Omental fat pad (tissue), 4 donors: Measurements from ENCODE around the gene SLIT1. TPM values are rescaled to one million over a fixed set of nuclear protein-coding genes. Genes with fewer than 3 reads are reported as not detected.

ENCODE experiments used
- ATAC-seq: fragments of 150-250 bp; one replicate; pipeline ENCODE4 v1.9.1; 2016; ENCODE audit warnings: mild to moderate bottlenecking, moderate library complexity; ENCODE audit not compliant: low FRiP score
- DNase-seq: peaks from one replicate; pipeline ENCODE4 v3.0.0-alpha.2; 2019; ENCODE audit warnings: low spot score
- CTCF ChIP-seq, 3 donors: fragments of 450-650 bp; IDR thresholded peaks; one replicate each; pipeline ENCODE4 v1.5.1; 2016 to 2017; ENCODE audit warnings: antibody characterized with exemption in 3 of 3, mild to moderate bottlenecking in 3 of 3, moderate library complexity in 2 of 3
- total RNA-seq, 4 donors: library from RNA; depleted of rRNA; stranded (reverse); fragments of >200 nt; gene quantifications; one replicate each; pipeline ENCODE4 v1.1.0, GENCODE V29; 2016

The SLIT1 gene
- total RNA-seq, 4 donors from 2014 or later = 0.12 to 1.1 (median 0.28) TPM

- no peak for TF ChIP-seq CTCF (IDR thresholded peaks at IDR 0.05)
- ATAC-seq (no peak), DNase-seq (no peak)
Measured at GRCh38 chr10:96984541-96985131, 201.1 kb downstream of the SLIT1 start.

- ATAC-seq (no peak), DNase-seq (no peak)
- TF ChIP-seq CTCF (IDR thresholded peaks at IDR 0.05) = no peak
Measured at GRCh38 chr10:96982149-96982930, 203.4 kb downstream of the SLIT1 start.

- no peak for TF ChIP-seq CTCF (IDR thresholded peaks at IDR 0.05)
- ATAC-seq (no peak), DNase-seq (no peak)
Measured at GRCh38 chr10:96978621-96979154, 207.1 kb downstream of the SLIT1 start.

GRCh38 chr10:96975136-96975535, 210.6 kb downstream of the SLIT1 start:
- ATAC-seq = no peak
- no peak for DNase-seq
- TF ChIP-seq CTCF (IDR thresholded peaks at IDR 0.05) = no peak

GRCh38 chr10:96973809-96974747, 211.7 kb downstream of the SLIT1 start:
- DNase-seq (no peak), ATAC-seq (no peak)
- no peak for TF ChIP-seq CTCF (IDR thresholded peaks at IDR 0.05)

GRCh38 chr10:96972264-96972663, 213.5 kb downstream of the SLIT1 start:
- no peak for DNase-seq
- TF ChIP-seq CTCF (IDR thresholded peaks at IDR 0.05) = no peak
- ATAC-seq = no peak
